Measurements from ENCODE around the gene PRELID1.
"Not testable (repeated sequence)": the region's sequence is repeated elsewhere in the genome, so short reads cannot be mapped to it uniquely, and the experiment has no call there.

The PRELID1 gene, protein sequence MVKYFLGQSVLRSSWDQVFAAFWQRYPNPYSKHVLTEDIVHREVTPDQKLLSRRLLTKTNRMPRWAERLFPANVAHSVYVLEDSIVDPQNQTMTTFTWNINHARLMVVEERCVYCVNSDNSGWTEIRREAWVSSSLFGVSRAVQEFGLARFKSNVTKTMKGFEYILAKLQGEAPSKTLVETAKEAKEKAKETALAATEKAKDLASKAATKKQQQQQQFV

GRCh38 chr5:177303121-177303924 is at the start of gene PRELID1, which contains the start of gene RAB24:
Gene PRELID1, plus strand, starts transcription at chr5:177303799. Its CDS starts 187 bp downstream, at chr5:177303986.
Gene RAB24, minus strand, starts transcription at chr5:177303719. Its CDS starts 431 bp downstream, at chr5:177303288.
- DNase-seq, result peak; percentile 66

- DNase-seq, result peak; percentile 78
Observed at GRCh38 chr5:177256296-177256695, 47.3 kb upstream of the PRELID1 start.

DNA sequence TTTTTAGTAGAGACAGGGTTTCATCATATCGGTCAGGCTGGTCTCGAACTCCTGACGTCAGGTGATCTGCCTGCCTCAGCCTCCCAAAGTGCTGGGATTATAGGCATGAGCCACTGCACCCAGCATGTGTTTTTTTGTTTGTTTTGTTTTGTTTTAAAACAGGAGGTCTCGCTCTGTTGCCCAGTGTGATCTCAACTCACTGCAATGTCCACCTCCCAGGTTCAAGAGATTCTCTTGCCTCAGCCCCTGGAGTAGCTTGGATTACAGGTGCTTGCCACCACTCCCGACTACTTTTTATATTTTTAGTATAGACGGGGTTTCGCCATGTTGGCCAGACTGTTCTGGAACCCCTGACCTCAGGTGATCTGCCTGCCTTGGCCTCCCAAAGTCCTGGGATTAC is 44.9 kb upstream of the PRELID1 start:
- DNase-seq, result not testable (repeated sequence)

- no peak for DNase-seq
Observed at GRCh38 chr5:177260961-177261360, 42.6 kb upstream of the PRELID1 start.

DNA sequence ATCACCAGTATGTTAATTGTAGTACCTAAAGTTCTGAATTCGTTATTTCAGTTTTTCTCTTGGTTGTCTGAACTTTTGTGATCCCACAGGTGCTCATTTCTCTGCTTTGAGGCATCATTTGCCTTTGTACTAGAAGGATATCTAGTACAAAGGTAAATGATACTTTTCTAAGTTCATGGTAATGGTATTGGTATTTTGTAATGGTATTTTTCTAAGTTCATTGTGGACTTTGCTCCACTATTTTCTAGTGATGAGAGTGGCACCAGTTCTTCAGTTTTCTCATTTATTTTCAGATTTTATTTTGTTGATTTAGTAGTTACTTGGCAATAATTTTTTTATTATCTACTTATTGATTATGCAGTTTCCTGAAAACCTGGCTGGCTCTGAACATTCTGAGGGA is 42.1 kb upstream of the PRELID1 start:
- no peak for DNase-seq

DNA sequence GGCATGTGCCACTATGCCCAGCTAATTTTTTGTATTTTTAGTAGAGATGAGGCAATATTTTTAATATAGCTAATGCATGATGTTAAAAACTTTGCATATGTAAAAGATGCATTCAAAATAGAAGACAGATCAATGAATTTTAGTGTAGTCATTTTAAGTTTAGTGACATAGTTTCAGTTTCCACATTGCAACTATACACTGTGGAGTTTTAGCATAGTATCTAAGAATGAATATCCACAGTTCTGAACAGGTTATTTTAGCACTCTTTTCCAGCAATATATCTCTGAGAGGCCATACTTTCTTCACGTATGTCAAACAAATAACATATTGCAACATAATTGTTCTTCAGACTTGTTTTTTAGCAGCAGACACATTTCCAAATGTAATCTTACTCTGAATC is 39.4 kb upstream of the PRELID1 start:
- no peak for DNase-seq

DNA sequence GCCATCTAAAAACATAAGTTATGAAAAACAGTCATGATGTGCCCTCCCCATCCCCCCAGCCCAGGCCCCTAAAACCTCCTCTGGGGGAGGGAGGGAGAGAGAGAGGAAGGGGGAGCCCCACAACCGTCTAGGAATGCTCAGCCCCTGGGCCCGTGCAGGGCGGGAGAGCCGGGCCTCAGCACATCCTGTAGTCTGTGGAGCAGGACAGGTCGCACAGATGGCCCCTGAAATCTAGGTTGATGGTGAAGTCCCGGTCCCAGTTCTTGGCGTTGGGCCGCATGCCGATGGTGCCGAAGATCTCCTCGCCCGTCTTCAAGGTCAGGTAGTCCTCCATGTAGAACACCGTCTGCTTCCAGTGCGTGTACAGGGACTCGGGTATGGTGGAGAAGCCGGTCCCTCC is 38.2 kb upstream of the PRELID1 start:
- DNase-seq, result no peak

GRCh38 chr5:177269232-177269895 is 34.2 kb upstream of the PRELID1 start:
- no peak for DNase-seq

- DNase-seq, result no peak
Observed at GRCh38 chr5:177269976-177270375, 33.6 kb upstream of the PRELID1 start.

DNA sequence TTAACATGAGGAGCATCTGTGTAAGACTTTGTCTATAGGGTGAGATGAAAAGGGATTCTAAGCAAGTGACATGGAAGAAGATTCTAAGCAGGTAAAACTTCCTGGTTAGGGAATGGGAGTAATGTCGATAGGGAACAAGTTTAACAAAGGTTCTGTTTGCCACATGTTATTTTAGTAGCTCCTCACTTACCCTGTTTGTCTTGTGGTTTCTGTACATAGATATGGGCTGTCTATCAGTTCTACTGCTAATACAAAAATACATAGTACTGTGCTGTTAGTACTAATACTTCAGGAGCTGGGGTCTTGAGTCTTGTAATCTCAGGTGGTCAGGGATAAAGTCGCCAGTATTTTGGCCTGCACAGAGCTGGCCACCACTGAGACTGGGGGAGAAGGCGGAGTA is 32.9 kb upstream of the PRELID1 start:
- DNase-seq, result no peak

- no peak for DNase-seq
Observed at GRCh38 chr5:177271113-177271512, 32.5 kb upstream of the PRELID1 start.

DNA sequence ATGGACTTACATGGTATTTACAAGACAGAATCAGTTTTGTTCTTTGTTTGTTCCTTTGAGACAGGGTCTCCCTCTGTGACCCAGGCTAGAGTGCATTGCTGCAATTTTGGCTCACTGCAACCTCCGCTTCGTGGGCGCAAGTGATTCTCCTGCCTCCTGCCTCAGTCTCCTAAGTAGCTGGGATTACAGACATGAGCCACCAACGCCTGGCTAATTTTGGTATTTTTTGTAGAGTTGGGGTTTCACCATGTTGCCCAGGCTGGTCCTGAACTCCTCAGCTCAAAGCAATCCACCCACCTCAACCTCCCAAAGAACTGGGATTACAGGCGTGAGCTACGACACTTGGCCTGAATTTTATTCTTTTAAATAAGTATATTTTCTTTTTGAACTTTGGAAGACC is 27.7 kb upstream of the PRELID1 start:
- no peak for DNase-seq

GRCh38 chr5:177276886-177277285 is 26.7 kb upstream of the PRELID1 start:
- DNase-seq, result no peak

DNA sequence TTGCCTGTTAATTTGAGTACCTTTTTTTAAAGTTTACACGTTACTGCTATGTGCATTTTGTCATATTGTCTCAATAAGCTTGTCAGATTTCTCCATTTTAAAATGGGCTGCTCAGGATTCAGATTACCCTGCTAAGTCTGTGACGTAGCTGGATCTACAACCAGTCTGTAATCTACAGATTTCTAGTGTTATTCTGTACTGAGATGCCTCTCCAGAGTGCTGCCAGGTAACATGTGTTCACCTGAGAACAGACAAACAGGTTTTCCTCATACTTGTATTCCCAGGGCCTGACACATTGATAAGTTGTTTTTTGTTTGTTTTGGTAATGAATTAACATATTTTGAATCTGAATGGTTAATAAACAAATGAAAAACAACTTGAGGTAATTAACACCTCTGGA is 15.4 kb upstream of the PRELID1 start:
- no peak for DNase-seq

GRCh38 chr5:177290816-177291596 is 12.6 kb upstream of the PRELID1 start:
- no peak for DNase-seq

GRCh38 chr5:177291735-177292134 is 11.9 kb upstream of the PRELID1 start:
- no peak for DNase-seq

DNA sequence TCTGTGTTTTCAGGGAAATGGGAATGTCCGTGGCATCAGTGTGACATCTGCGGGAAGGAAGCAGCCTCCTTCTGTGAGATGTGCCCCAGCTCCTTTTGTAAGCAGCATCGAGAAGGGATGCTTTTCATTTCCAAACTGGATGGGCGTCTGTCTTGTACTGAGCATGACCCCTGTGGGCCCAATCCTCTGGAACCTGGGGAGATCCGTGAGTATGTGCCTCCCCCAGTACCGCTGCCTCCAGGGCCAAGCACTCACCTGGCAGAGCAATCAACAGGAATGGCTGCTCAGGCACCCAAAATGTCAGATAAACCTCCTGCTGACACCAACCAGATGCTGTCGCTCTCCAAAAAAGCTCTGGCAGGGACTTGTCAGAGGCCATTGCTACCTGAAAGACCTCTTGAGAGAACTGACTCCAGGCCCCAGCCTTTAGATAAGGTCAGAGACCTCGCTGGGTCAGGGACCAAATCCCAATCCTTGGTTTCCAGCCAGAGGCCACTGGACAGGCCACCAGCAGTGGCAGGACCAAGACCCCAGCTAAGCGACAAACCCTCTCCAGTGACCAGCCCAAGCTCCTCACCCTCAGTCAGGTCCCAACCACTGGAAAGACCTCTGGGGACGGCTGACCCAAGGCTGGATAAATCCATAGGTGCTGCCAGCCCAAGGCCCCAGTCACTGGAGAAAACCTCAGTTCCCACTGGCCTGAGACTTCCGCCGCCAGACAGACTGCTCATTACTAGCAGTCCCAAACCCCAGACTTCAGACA is 9.6 kb upstream of the PRELID1 start:
- DNase-seq, result no peak

GRCh38 chr5:177294632-177295031 is 9.0 kb upstream of the PRELID1 start:
- DNase-seq, result no peak

GRCh38 chr5:177295924-177296323 is 7.7 kb upstream of the PRELID1 start:
- no peak for DNase-seq

- no peak for DNase-seq
Observed at GRCh38 chr5:177296581-177296980, 7.0 kb upstream of the PRELID1 start.

- DNase-seq, result no peak
Observed at GRCh38 chr5:177297922-177298321, 5.7 kb upstream of the PRELID1 start.

DNA sequence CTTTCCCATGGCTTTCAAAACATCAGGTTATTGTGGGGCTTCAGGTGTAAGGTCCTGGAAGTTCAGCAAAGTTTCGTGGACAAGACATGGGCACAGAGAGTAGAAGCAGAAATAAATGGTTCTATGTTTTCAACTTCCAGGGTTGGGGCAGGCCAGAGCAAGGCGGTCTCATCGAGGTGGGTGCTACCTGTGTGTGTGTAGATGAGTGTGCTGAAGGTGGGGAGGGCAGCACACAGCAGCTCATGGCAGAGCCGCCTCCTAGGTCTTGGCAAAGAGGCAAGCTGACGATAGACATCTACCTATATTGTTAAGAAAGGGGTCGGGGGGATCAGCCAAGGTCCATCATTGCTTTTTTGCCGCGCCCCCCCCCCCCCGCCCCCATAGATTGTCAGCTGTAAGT is 3.9 kb upstream of the PRELID1 start:
- DNase-seq, result no peak

Measured in NCI-H226 (cell line).